Measurements from ENCODE around the gene RASSF1. TPM values are rescaled to one million over a fixed set of nuclear protein-coding genes. Genes with fewer than 3 reads are reported as not detected.

Gene RASSF1
- total and polyA plus RNA-seq, 2 of the 13 experiments (the other 11 are each of a cell fraction or from before 2014, with no cell fraction given) = 10.2 to 27.5 TPM

GRCh38 chr3:50321336-50322114 is 19.1 kb downstream of the RASSF1 start:
- Histone ChIP-seq H3K9ac (ENCODE audit: insufficient read depth, low read depth, low read length) (peak overlapping the region; percentile 99), H3K4me1 (ENCODE audit: insufficient read depth, low read length) (peaks cover 79% of the 10 kb centered on the region), H3K27ac (ENCODE audit: extremely low read length, insufficient read depth, low read length) (peak overlapping the region; percentile 100), H3K36me3 (replicated peaks in 1 of 2; ENCODE audit: control insufficient read depth in 1 of 2, insufficient read depth in 2 of 2, low read length in 2 of 2) (peaks cover 15 to 41% of the 10 kb centered on the region in 2 experiments), H4K20me1 (ENCODE audit: insufficient read depth, low read length) (no peaks in the 10 kb centered on the region), H3K4me3 (replicated peaks in 1 of 3; ENCODE audit: insufficient read depth in 1 of 3, low read depth in 2 of 3, low read length in 3 of 3) (peak overlapping the region; percentile 81 to 91 (median 85); a peak in 5 of 6 replicates), H3K79me2 (ENCODE audit: insufficient read depth, low read length) (peaks cover 25% of the 10 kb centered on the region), H3K4me2 (ENCODE audit: low read depth, low read length) (peak overlapping the region; percentile 94), H2AFZ (ENCODE audit: low read length) (no peak overlapping the region), H3K27me3 (ENCODE audit: control insufficient read depth in 1 of 2, insufficient read depth in 2 of 2, low read length in 2 of 2) (no peaks in the 10 kb centered on the region; a peak in 1 of 5 replicates), H3K9me3 (ENCODE audit: low read length) (no peaks in the 10 kb centered on the region)
- DNase-seq (ENCODE audit: low spot score) (peak; percentile 90), ATAC-seq (peak; percentile 73), FAIRE-seq (peak; percentile 28)
- CTCF ChIA-PET (ENCODE audit: low intra/inter-chr PET ratio, low total read pairs) = interaction anchor here (0.9 to 2.3 kb wide), 3 partner anchors 18 to 94 kb away, joined by 3 to 15 read pairs (median 3); partner anchors contain the start of genes HYAL1, HYAL3 and NAA80
- in situ Hi-C loops (cut with HindIII; ENCODE audit: extremely low pct_ligation_motif_present, low pct_unique_long_range_greater_than_20kb) (loop anchor here (5.0 kb wide), 1 partner anchor 59 kb away; no protein-coding TSS in a partner anchor), intact Hi-C loops (cut with micrococcal nuclease; ENCODE audit: unreplicated experiment) (loop anchor here (1.0 kb wide), 1 partner anchor 22 kb away; the partner anchor contains the start of genes HYAL3 and NAA80)
- WGBS (ENCODE audit: low lambda C conversion rate) = under 1% methylated on average over 22 of the region's 59 CpGs
- POLR2A ChIA-PET = interaction anchor here (0.6 to 13.0 kb wide), 14 partner anchors 13 to 125 kb away, joined by 3 to 222 read pairs (median 8); partner anchors contain the start of genes GNAI2, HYAL1, HYAL3 and IFRD2
- BruUV-seq (replicated peaks) = no TSS peak
- TF ChIP-seq ZNF614 (CRISPR knock-in tag; IDR thresholded peaks at IDR 0.05; ENCODE audit: borderline replicate concordance) = 0 out of 2 replicates have a peak, but pooled peaks have one; percentile 53
- TF ChIP-seq ZNF124 (CRISPR knock-in tag; IDR thresholded peaks at IDR 0.05) = 0 out of 2 replicates have a peak, but pooled peaks have one; percentile 26
- no peak for TF ChIP-seq ZNF296 (CRISPR knock-in tag; conservative IDR thresholded peaks at IDR 0.05)
- peak; percentile 58; the same call in 1 of the 2 replicates for TF ChIP-seq KAT7 (CRISPR knock-in tag; IDR thresholded peaks at IDR 0.05; ENCODE audit: borderline replicate concordance)
- no peak for TF ChIP-seq ZNF17 (CRISPR knock-in tag; IDR thresholded peaks at IDR 0.05)
- TF ChIP-seq ZEB1 (IDR thresholded peaks at IDR 0.05; ENCODE audit: insufficient replicate concordance, low read depth) = peak; percentile 50
- no peak for TF ChIP-seq ZNF652 (CRISPR knock-in tag; IDR thresholded peaks at IDR 0.05; ENCODE audit: borderline replicate concordance, low read depth)
- TF ChIP-seq IRF2 (CRISPR knock-in tag; IDR thresholded peaks at IDR 0.05) = no peak; the same call in 1 of the 2 replicates
- TF ChIP-seq ZNF891 (CRISPR knock-in tag; IDR thresholded peaks at IDR 0.05) = peak; percentile 7; the same call in 1 of the 2 replicates
- peak; percentile 63; the same call in 1 of the 2 replicates for TF ChIP-seq RNF2 (conservative IDR thresholded peaks at IDR 0.05; ENCODE audit: low read depth)
- TF ChIP-seq TFDP1 (CRISPR knock-in tag; IDR thresholded peaks at IDR 0.05; ENCODE audit: borderline replicate concordance) = 0 out of 2 replicates have a peak, but pooled peaks have one; percentile 2
- 0 out of 2 replicates have a peak, but pooled peaks have one; percentile 12 for TF ChIP-seq KDM4B (CRISPR knock-in tag; IDR thresholded peaks at IDR 0.05)
- TF ChIP-seq ZHX1 (CRISPR knock-in tag; IDR thresholded peaks at IDR 0.05; ENCODE audit: low read depth) = peak; percentile 77
- peak; percentile 48 for TF ChIP-seq SKI (IDR thresholded peaks at IDR 0.05; ENCODE audit: partially characterized antibody)
- peak; percentile 61 for TF ChIP-seq ZMYM3 (CRISPR knock-in tag; IDR thresholded peaks at IDR 0.05)
- TF ChIP-seq RAD21 (CRISPR knock-in tag; IDR thresholded peaks at IDR 0.05) = peak; percentile 63
- TF ChIP-seq THAP11 (CRISPR knock-in tag; IDR thresholded peaks at IDR 0.05) = peak; percentile 70
- TF ChIP-seq NR3C1 (CRISPR knock-in tag; IDR thresholded peaks at IDR 0.05) = no peak
- no peak for TF ChIP-seq FIP1L1 (IDR thresholded peaks at IDR 0.05; ENCODE audit: borderline replicate concordance, insufficient read depth, low read depth, low read length)
- TF ChIP-seq, protein P1, sequence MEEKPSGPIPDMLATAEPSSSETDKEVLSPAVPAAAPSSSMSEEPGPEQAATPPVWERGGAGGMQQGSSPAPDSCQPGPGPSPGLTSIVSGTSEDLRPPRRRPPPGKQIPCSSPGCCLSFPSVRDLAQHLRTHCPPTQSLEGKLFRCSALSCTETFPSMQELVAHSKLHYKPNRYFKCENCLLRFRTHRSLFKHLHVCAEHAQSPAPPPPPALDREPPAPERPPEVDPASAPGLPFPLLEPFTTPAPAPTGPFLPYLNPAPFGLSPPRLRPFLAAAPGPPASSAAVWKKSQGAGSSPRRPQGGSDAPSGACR (CRISPR knock-in tag; IDR thresholded peaks at IDR 0.05) = no peak
